ENCODE measurements around the gene PRTN3.
"Not testable (repeated sequence)": the region's sequence is repeated elsewhere in the genome, so short reads cannot be mapped to it uniquely, and the experiment has no call there.

Gene PRTN3

DNA sequence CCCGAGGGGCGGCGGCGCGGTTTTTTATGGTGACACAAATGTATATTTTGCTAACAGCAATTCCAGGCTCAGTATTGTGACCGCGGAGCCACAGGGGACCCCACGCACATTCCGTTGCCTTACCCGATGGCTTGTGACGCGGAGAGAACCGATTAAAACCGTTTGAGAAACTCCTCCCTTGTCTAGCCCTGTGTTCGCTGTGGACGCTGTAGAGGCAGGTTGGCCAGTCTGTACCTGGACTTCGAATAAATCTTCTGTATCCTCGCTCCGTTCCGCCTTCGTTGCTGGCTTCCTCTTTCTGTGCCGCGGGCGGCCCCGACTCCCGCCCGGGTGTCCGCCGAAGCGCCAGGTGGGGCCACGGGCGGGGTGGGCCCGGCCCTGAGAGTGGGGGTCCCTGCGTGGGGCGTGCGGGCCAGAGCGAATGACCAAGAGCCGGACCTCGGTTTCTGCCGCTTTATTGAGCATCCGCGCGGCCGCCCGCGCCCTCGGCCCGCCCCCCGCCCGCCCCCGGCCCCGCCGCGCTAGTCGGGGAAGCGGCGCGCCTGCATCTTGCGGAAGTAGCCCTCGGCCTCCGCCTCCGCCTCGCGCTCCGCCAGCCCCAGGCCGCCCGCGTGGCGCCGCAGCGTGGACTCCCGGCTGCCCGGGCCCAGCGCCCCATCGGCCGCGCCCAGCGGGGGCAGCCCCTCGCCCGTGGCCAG, 28.6 kb upstream of the PRTN3 start:
- peaks cover 67% of the 10 kb centered on the region for H3K36me3 ChIP-seq (ENCODE audit: control insufficient read depth, insufficient read depth, low read length)
- no peaks in the 10 kb centered on the region for H3K4me1 ChIP-seq (ENCODE audit: control insufficient read depth, insufficient read depth, low read length)
- H3K9ac ChIP-seq (ENCODE audit: low read depth, low read length), result no peak overlapping the region
- H3K4me3 ChIP-seq (ENCODE audit: low read depth, low read length), result no peak overlapping the region
- H3K27me3 ChIP-seq (ENCODE audit: control insufficient read depth, insufficient read depth, low read length), result no peaks in the 10 kb centered on the region
- no peaks in the 10 kb centered on the region for H3K9me3 ChIP-seq (ENCODE audit: control insufficient read depth, insufficient read depth, low read length)
- H3K27ac ChIP-seq (ENCODE audit: low read depth, low read length), result no peak overlapping the region

GRCh38 chr19:812747-813218, 28.0 kb upstream of the PRTN3 start:
- no peak overlapping the region for H3K9ac ChIP-seq (ENCODE audit: low read depth, low read length)
- no peak overlapping the region for H3K4me3 ChIP-seq (ENCODE audit: low read depth, low read length)
- no peaks in the 10 kb centered on the region for H3K4me1 ChIP-seq (ENCODE audit: control insufficient read depth, insufficient read depth, low read length)
- H3K27me3 ChIP-seq (ENCODE audit: control insufficient read depth, insufficient read depth, low read length), result no peaks in the 10 kb centered on the region
- H3K9me3 ChIP-seq (ENCODE audit: control insufficient read depth, insufficient read depth, low read length), result no peaks in the 10 kb centered on the region
- no peak overlapping the region for H3K27ac ChIP-seq (ENCODE audit: low read depth, low read length)
- peaks cover 61% of the 10 kb centered on the region for H3K36me3 ChIP-seq (ENCODE audit: control insufficient read depth, insufficient read depth, low read length)

GRCh38 chr19:813219-814151, 27.3 kb upstream of the PRTN3 start:
- Histone ChIP-seq H3K27me3 (ENCODE audit: control insufficient read depth, insufficient read depth, low read length) (no peaks in the 10 kb centered on the region), H3K27ac (ENCODE audit: low read depth, low read length) (no peak overlapping the region), H3K9me3 (ENCODE audit: control insufficient read depth, insufficient read depth, low read length) (no peaks in the 10 kb centered on the region), H3K4me3 (ENCODE audit: low read depth, low read length) (no peak overlapping the region), H3K4me1 (ENCODE audit: control insufficient read depth, insufficient read depth, low read length) (no peaks in the 10 kb centered on the region), H3K9ac (ENCODE audit: low read depth, low read length) (no peak overlapping the region), H3K36me3 (ENCODE audit: control insufficient read depth, insufficient read depth, low read length) (peaks cover 54% of the 10 kb centered on the region)

DNA sequence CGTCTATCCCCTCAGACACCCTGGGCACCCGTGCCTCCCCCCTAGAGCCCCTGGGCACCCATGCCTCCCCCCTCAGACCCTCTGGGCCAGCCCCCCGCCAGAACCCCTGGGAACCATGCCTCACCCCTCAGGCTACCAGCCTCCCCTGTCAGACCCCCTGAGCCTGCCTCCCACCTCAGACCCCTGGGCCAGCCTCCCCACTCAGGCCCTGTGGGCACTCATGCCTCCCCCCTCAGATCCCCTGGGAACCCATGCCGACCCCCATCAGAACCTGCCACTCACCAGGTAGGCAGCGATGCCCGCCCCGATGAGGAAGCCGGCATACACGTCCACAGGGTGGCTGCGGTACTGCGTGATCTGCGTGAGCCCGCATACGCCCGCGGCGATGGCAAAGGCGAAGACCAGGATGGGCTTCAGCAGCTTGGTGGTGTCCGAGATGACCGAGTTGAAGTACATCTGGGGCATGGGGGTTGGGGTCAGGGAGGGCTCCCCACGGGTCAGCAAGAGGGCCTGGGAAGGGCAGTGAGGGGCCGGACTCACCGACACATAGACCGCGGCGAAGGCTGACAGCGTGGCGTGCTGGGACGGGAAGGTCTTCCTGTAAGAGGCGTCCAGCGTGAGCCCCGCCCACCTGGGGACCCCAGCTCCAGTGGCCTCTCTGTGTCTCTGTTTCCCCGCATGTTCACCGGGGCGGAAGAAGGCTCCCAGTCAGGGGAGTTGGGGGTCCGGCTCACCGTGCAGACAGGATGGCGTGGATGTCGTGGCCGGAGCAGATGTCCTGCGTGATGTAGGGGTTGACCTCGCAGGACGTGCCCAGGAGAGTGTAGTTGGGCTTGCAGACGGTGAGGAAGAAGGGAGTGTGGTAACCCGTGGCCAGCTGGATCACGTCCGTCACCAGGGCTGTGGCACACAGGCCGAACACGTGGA, 26.4 kb upstream of the PRTN3 start:
- Histone ChIP-seq H3K36me3 (ENCODE audit: control insufficient read depth, insufficient read depth, low read length) (peaks cover 45% of the 10 kb centered on the region), H3K27ac (ENCODE audit: low read depth, low read length) (no peak overlapping the region), H3K9ac (ENCODE audit: low read depth, low read length) (no peak overlapping the region), H3K4me3 (ENCODE audit: low read depth, low read length) (no peak overlapping the region), H3K9me3 (ENCODE audit: control insufficient read depth, insufficient read depth, low read length) (no peaks in the 10 kb centered on the region), H3K4me1 (ENCODE audit: control insufficient read depth, insufficient read depth, low read length) (no peaks in the 10 kb centered on the region), H3K27me3 (ENCODE audit: control insufficient read depth, insufficient read depth, low read length) (no peaks in the 10 kb centered on the region)

DNA sequence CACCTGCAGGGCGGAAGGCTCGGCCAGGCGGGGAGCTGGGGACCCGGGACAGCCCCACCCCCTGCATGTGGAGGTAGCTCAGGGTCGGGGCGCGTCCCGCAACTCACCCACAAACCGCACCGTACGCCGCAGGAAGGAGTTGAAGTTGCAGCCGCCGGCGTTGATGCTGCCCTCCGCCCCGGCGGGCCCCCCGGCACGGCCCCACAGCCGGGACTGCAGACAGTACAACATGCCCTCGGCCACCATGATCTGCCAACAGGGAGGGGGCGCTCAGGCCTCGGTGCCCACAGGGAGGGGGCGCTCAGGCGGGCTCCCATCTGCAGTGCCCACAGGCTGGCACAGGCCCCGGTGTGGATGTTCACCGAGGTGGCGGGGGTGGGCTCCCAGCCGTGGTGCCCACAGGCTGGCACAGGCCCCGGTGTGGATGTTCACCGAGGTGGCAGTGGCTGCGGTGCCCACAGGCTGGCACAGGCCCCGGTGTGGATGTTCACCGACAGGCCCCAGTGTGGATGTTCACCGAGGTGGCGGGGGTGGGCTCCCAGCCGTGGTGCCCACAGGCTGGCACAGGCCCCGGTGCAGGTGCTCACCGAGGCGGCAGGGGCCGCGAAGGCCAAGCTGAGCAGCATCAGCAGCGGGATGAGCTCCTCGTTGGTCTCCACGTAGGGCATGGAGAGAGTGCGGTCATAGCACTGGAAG, 25.6 kb upstream of the PRTN3 start:
- Histone ChIP-seq H3K36me3 (ENCODE audit: control insufficient read depth, insufficient read depth, low read length) (peaks cover 36% of the 10 kb centered on the region), H3K27me3 (ENCODE audit: control insufficient read depth, insufficient read depth, low read length) (no peaks in the 10 kb centered on the region), H3K9ac (ENCODE audit: low read depth, low read length) (no peak overlapping the region)

DNA sequence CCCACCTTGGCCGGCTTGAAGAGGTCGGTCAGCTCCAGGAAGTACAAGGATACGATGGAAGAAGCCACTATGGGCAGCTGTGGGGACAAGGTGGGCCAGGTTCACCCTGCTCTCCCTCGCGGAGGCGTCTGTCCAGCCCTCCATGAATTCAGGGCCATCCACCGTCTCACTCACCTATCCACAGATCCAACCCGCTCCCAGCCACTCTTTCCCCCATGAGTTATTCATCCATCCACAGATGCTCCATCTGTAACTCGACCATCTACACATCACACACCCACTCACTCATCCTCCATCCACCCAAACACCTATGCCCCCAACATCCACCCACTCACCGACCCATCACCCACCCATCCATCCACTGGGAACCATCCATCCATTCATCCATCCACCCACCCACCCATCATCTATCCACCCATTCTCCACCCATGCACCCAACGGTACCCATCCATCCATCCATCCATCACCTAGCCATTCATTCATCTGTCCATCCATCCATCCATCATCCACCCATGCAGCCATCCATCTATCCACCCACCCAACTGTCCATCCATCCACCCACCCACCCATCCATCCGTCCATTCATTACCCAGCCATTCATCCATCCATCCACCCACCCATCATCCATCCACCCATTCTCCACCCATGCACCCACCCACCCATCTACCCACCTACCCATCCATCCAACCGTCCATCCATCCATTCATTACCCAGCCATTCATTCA, 24.9 kb upstream of the PRTN3 start:
- Histone ChIP-seq H3K4me3 (ENCODE audit: low read depth, low read length) (no peak overlapping the region), H3K9ac (ENCODE audit: low read depth, low read length) (no peak overlapping the region), H3K27me3 (ENCODE audit: control insufficient read depth, insufficient read depth, low read length) (no peaks in the 10 kb centered on the region), H3K36me3 (ENCODE audit: control insufficient read depth, insufficient read depth, low read length) (peaks cover 29% of the 10 kb centered on the region), H3K27ac (ENCODE audit: low read depth, low read length) (no peak overlapping the region), H3K9me3 (ENCODE audit: control insufficient read depth, insufficient read depth, low read length) (no peaks in the 10 kb centered on the region), H3K4me1 (ENCODE audit: control insufficient read depth, insufficient read depth, low read length) (no peaks in the 10 kb centered on the region)

More for the DNA sequence above, 25.6 kb upstream of the PRTN3 start:
- Histone ChIP-seq H3K4me3 (ENCODE audit: low read depth, low read length) (no peak overlapping the region), H3K4me1 (ENCODE audit: control insufficient read depth, insufficient read depth, low read length) (no peaks in the 10 kb centered on the region), H3K27ac (ENCODE audit: low read depth, low read length) (no peak overlapping the region), H3K9me3 (ENCODE audit: control insufficient read depth, insufficient read depth, low read length) (no peaks in the 10 kb centered on the region)

DNA sequence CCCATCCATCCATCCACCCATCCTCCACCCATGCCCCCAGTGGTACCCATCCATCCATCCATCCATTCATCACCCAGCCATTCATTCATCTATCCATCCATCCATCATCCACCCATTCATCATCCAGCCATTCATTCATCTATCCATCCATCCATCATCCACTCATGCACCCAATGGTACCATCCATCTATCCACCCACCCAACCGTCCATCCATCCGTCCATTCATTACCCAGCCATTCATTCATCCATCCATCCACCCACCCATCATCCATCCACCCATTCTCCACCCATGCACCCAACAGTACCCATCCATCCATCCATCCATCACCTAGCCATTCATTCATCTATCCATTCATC, 24.3 kb upstream of the PRTN3 start:
- no peak overlapping the region for H3K27ac ChIP-seq (ENCODE audit: low read depth, low read length)
- H3K9ac ChIP-seq (ENCODE audit: low read depth, low read length), result no peak overlapping the region
- H3K4me3 ChIP-seq (ENCODE audit: low read depth, low read length), result no peak overlapping the region
- H3K27me3 ChIP-seq (ENCODE audit: control insufficient read depth, insufficient read depth, low read length), result no peaks in the 10 kb centered on the region
- peaks cover 24% of the 10 kb centered on the region for H3K36me3 ChIP-seq (ENCODE audit: control insufficient read depth, insufficient read depth, low read length)
- H3K4me1 ChIP-seq (ENCODE audit: control insufficient read depth, insufficient read depth, low read length), result no peaks in the 10 kb centered on the region
- no peaks in the 10 kb centered on the region for H3K9me3 ChIP-seq (ENCODE audit: control insufficient read depth, insufficient read depth, low read length)

DNA sequence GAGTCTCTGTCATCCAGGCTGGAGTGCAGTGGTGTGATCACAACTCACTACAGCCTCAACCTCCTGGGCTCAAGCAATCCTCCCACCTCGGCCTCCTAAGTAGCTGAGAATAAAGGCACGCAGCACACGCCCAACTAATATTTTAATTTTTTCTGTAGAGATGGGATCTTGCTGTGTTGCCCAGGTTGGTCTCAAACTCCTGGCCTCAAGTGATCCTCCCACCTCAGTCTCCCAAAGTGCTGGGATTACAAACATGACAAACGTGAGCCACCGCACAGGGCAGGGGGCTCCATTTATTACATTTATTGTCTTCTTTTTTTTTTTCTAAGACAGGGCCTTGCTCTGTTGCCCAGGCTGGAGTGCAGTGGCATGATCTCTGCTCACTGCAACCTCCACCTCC, 20.6 kb upstream of the PRTN3 start:
- not testable (repeated sequence) for H3K27ac ChIP-seq (ENCODE audit: low read depth, low read length); H3K4me1 ChIP-seq (ENCODE audit: control insufficient read depth, insufficient read depth, low read length); H3K4me3 ChIP-seq (ENCODE audit: low read depth, low read length); H3K27me3 ChIP-seq (ENCODE audit: control insufficient read depth, insufficient read depth, low read length); H3K36me3 ChIP-seq (ENCODE audit: control insufficient read depth, insufficient read depth, low read length); H3K9me3 ChIP-seq (ENCODE audit: control insufficient read depth, insufficient read depth, low read length); H3K9ac ChIP-seq (ENCODE audit: low read depth, low read length)

DNA sequence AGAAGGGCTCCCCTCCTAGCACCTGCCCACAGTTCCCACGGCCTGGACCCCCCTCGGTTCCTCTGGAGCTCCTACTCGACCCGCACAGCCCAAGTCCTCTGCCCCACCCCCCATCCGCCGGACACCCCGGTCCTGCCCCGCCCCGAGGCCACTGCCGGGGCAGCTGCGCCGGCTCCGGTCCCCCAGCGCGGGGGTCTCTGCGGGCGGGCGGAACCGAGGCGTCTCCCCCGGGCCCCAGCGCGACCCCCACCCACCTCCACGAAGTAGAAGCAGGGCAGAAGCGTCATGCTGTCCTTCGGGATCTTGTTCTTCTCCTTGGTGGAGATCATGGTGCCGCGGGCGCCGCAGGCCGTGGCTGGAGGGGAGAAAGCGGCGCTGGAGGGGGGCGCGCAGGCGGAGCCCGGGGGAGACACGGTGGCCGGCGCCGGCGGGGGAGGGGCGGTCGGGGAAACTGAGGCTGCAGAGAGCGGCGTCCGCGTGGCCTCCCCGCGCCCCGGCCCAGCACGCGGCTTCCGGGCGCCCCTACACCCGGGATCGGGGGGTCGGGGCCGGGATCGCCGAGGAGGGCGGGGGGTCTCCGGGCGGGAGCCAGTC, 19.5 kb upstream of the PRTN3 start:
- no peak overlapping the region for H3K9ac ChIP-seq (ENCODE audit: low read depth, low read length)
- no peaks in the 10 kb centered on the region for H3K9me3 ChIP-seq (ENCODE audit: control insufficient read depth, insufficient read depth, low read length)
- peak overlapping the region; percentile 61 for H3K4me3 ChIP-seq (ENCODE audit: low read depth, low read length)
- H3K36me3 ChIP-seq (ENCODE audit: control insufficient read depth, insufficient read depth, low read length), result no peaks in the 10 kb centered on the region
- peak overlapping the region; percentile 12 for H3K27ac ChIP-seq (ENCODE audit: low read depth, low read length)
- no peaks in the 10 kb centered on the region for H3K27me3 ChIP-seq (ENCODE audit: control insufficient read depth, insufficient read depth, low read length)
- no peaks in the 10 kb centered on the region for H3K4me1 ChIP-seq (ENCODE audit: control insufficient read depth, insufficient read depth, low read length)

All from HUES48 (cell line).